HEK293 (cell line): ENCODE results near the gene CCDC88C.
A peak's percentile ranks its signal among the peaks of the same experiment; 100 is the strongest.

Experiments
- EGR2 ChIP-seq: fragments of 450-650 bp; formaldehyde crosslinking; IDR thresholded peaks from 2 replicates; pipeline ENCODE4 v1.5.1; 2016; ENCODE audit warnings: low read depth, missing biosample characterization, missing genetic modification characterization
- HOXA7 ChIP-seq: sonication (generic); formaldehyde crosslinking; IDR thresholded peaks from 2 replicates; pipeline ENCODE4 v1.8.1; 2022; ENCODE audit warnings: missing genetic modification reagents, borderline replicate concordance
- KLF8 ChIP-seq: fragments of 450-650 bp; formaldehyde crosslinking; IDR thresholded peaks from 2 replicates; pipeline ENCODE4 v1.5.1; 2016; ENCODE audit warnings: missing biosample characterization, missing genetic modification characterization
- OVOL3 ChIP-seq: fragments of 450-650 bp; formaldehyde crosslinking; IDR thresholded peaks from 2 replicates; pipeline ENCODE4 v1.5.1; 2016; ENCODE audit warnings: missing biosample characterization, missing genetic modification characterization
- SCRT1 ChIP-seq: fragments of 450-650 bp; formaldehyde crosslinking; IDR thresholded peaks from 2 replicates; pipeline ENCODE4 v1.5.1; 2016; ENCODE audit warnings: missing biosample characterization, missing genetic modification characterization, borderline replicate concordance
- SCRT2 ChIP-seq: fragments of 450-650 bp; formaldehyde crosslinking; IDR thresholded peaks from 2 replicates; pipeline ENCODE4 v1.5.1; 2016; ENCODE audit warnings: missing biosample characterization, missing genetic modification characterization
- ZBTB21 ChIP-seq: fragments of 450-650 bp; formaldehyde crosslinking; IDR thresholded peaks from 2 replicates; pipeline ENCODE4 v1.5.1; 2017; ENCODE audit warnings: missing biosample characterization, missing genetic modification characterization
- ZFP37 ChIP-seq: fragments of 450-650 bp; formaldehyde crosslinking; IDR thresholded peaks from 2 replicates; pipeline ENCODE4 v1.5.1; 2016; ENCODE audit warnings: missing biosample characterization, missing genetic modification characterization
- ZNF132 ChIP-seq: fragments of 450-650 bp; formaldehyde crosslinking; IDR thresholded peaks from 2 replicates; pipeline ENCODE4 v1.5.1; 2017; ENCODE audit warnings: missing biosample characterization, missing genetic modification characterization, borderline replicate concordance
- ZNF174 ChIP-seq: fragments of 450-650 bp; formaldehyde crosslinking; IDR thresholded peaks from 2 replicates; pipeline ENCODE4 v1.5.0; 2017; ENCODE audit warnings: missing biosample characterization, mild to moderate bottlenecking, missing genetic modification characterization
- ZNF2 ChIP-seq: fragments of 450-650 bp; formaldehyde crosslinking; IDR thresholded peaks from 2 replicates; pipeline ENCODE4 v1.5.1; 2016; ENCODE audit warnings: missing biosample characterization, missing genetic modification characterization
- ZNF202 ChIP-seq: fragments of 450-650 bp; formaldehyde crosslinking; IDR thresholded peaks from 2 replicates; pipeline ENCODE4 v1.5.1; 2016; ENCODE audit warnings: missing biosample characterization, missing genetic modification characterization, borderline replicate concordance
- ZNF211 ChIP-seq: fragments of 450-650 bp; formaldehyde crosslinking; IDR thresholded peaks from 2 replicates; pipeline ENCODE4 v1.5.1; 2016; ENCODE audit warnings: low read depth, missing biosample characterization, missing genetic modification characterization
- ZNF23 ChIP-seq: fragments of 450-650 bp; formaldehyde crosslinking; IDR thresholded peaks from 2 replicates; pipeline ENCODE4 v1.5.1; 2016; ENCODE audit warnings: missing biosample characterization, missing genetic modification characterization, borderline replicate concordance
- ZNF266 ChIP-seq: fragments of 450-650 bp; formaldehyde crosslinking; IDR thresholded peaks from 2 replicates; pipeline ENCODE4 v1.5.1; 2016; ENCODE audit warnings: missing biosample characterization, missing genetic modification characterization, low read depth
- ZNF311 ChIP-seq: fragments of 450-650 bp; formaldehyde crosslinking; IDR thresholded peaks from 2 replicates; pipeline ENCODE4 v1.5.1; 2017; ENCODE audit warnings: missing biosample characterization, missing genetic modification characterization, borderline replicate concordance
- ZNF544 ChIP-seq: fragments of 450-650 bp; formaldehyde crosslinking; IDR thresholded peaks from 2 replicates; pipeline ENCODE4 v1.5.0; 2017; ENCODE audit warnings: missing biosample characterization, missing genetic modification characterization
- ZNF555 ChIP-seq: fragments of 450-650 bp; formaldehyde crosslinking; conservative IDR thresholded peaks from 2 replicates; pipeline ENCODE4 v1.5.1; 2017; ENCODE audit warnings: missing biosample characterization, mild to moderate bottlenecking, missing genetic modification characterization, inconsistent platforms
- ZNF561 ChIP-seq: fragments of 450-650 bp; IDR thresholded peaks from 2 replicates; pipeline ENCODE4 v1.5.1; 2018; ENCODE audit warnings: missing biosample characterization, missing genetic modification characterization, borderline replicate concordance
- ZNF629 ChIP-seq: fragments of 450-650 bp; formaldehyde crosslinking; IDR thresholded peaks from 2 replicates; pipeline ENCODE4 v1.5.1; 2017; ENCODE audit warnings: missing biosample characterization, missing genetic modification characterization
- ZNF639 ChIP-seq: fragments of 450-650 bp; formaldehyde crosslinking; IDR thresholded peaks from 2 replicates; pipeline ENCODE4 v1.5.1; 2016; ENCODE audit warnings: missing biosample characterization, missing genetic modification characterization
- ZNF645 ChIP-seq: fragments of 450-650 bp; formaldehyde crosslinking; IDR thresholded peaks from 2 replicates; pipeline ENCODE4; 2016; ENCODE audit warnings: missing biosample characterization, missing genetic modification characterization
- ZNF777 ChIP-seq: fragments of 450-650 bp; formaldehyde crosslinking; IDR thresholded peaks from 2 replicates; pipeline ENCODE4 v1.5.1; 2017; ENCODE audit warnings: missing biosample characterization, missing genetic modification characterization, borderline replicate concordance
- ZNF837 ChIP-seq: fragments of 450-650 bp; formaldehyde crosslinking; IDR thresholded peaks from 2 replicates; pipeline ENCODE4 v1.5.1; 2016; ENCODE audit warnings: missing biosample characterization, missing genetic modification characterization
- TF ChIP-seq, protein P1 (sequence below): fragments of 450-650 bp; formaldehyde crosslinking; IDR thresholded peaks from 2 replicates; pipeline ENCODE4 v1.5.1; 2017; ENCODE audit warnings: missing biosample characterization, missing genetic modification characterization
- TF ChIP-seq, protein P2 (sequence below): fragments of 450-650 bp; formaldehyde crosslinking; IDR thresholded peaks from 2 replicates; pipeline ENCODE4 v1.5.1; 2016; ENCODE audit warnings: missing biosample characterization, missing genetic modification characterization, borderline replicate concordance
- TF ChIP-seq, protein P3 (sequence below): fragments of 450-650 bp; formaldehyde crosslinking; IDR thresholded peaks from 2 replicates; pipeline ENCODE4 v1.5.1; 2016; ENCODE audit warnings: missing biosample characterization, missing genetic modification characterization, low read depth

Gene CCDC88C

DNA sequence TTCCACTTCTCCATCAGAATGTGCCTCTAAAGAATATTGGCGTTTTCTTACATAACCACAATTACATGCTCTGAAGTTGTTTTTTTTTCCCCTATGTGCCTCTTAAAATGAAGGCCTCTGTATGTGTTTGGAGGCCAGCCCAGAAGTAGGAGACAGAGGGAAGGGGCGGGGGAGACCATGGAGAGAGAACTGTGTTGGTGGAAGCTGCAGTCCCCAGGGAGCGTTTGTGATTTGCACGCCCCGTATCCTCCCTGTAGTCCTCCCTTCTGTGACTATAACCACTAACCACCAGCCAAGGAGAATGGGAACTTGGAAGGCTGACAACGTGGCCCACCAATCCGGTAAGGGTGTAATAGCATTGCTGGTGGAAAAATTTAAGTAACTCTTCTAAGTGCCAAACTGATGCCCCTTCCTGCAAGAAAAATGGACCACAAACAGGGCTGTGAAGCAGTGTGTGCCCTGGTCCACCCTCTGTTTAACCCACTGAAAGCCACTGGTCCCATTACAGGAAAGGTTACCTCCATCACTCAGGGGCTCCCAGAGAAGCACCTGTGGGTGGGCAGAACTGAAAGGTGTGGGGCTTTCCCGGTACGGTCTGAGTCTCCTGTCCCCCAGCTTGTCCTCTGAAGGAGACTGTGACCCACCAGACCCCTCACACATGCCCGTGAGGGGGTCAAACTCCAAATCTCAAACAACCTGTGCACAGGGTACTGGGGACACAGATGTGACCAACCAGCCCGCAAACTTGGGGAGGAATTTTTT, 36.8 kb downstream of the CCDC88C start (continued):
- TF ChIP-seq ZNF555 (tag by site-specific recombination) (no peak), ZNF174 (tag by site-specific recombination) (no peak), ZNF544 (tag by site-specific recombination) (no peak), ZNF311 (tag by site-specific recombination) (no peak), ZNF561 (peak; percentile 93), ZNF211 (tag by site-specific recombination) (no peak), ZNF202 (tag by site-specific recombination) (no peak), ZNF645 (no peak), ZNF629 (tag by site-specific recombination) (peak; percentile 83), ZFP37 (no peak), EGR2 (tag by site-specific recombination) (peak; percentile 70; the same call in 1 of the 2 replicates), ZNF23 (no peak), SCRT1 (tag by site-specific recombination) (no peak), ZNF837 (tag by site-specific recombination) (no peak), ZNF266 (tag by site-specific recombination) (no peak), HOXA7 (CRISPR knock-in tag) (no peak), OVOL3 (tag by site-specific recombination) (no peak; the same call in 1 of the 2 replicates), ZBTB21 (tag by site-specific recombination) (no peak), SCRT2 (tag by site-specific recombination) (peak; percentile 28; the same call in 1 of the 2 replicates), ZNF2 (tag by site-specific recombination) (peak; percentile 57), ZNF132 (tag by site-specific recombination) (no peak), KLF8 (tag by site-specific recombination) (peak; percentile 94), ZNF639 (peak; percentile 84; the same call in 1 of the 2 replicates), ZNF777 (tag by site-specific recombination) (no peak)
- TF ChIP-seq, protein P1, sequence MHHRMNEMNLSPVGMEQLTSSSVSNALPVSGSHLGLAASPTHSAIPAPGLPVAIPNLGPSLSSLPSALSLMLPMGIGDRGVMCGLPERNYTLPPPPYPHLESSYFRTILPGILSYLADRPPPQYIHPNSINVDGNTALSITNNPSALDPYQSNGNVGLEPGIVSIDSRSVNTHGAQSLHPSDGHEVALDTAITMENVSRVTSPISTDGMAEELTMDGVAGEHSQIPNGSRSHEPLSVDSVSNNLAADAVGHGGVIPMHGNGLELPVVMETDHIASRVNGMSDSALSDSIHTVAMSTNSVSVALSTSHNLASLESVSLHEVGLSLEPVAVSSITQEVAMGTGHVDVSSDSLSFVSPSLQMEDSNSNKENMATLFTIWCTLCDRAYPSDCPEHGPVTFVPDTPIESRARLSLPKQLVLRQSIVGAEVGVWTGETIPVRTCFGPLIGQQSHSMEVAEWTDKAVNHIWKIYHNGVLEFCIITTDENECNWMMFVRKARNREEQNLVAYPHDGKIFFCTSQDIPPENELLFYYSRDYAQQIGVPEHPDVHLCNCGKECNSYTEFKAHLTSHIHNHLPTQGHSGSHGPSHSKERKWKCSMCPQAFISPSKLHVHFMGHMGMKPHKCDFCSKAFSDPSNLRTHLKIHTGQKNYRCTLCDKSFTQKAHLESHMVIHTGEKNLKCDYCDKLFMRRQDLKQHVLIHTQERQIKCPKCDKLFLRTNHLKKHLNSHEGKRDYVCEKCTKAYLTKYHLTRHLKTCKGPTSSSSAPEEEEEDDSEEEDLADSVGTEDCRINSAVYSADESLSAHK (tag by site-specific recombination), result peak; percentile 88
- TF ChIP-seq, protein P2, sequence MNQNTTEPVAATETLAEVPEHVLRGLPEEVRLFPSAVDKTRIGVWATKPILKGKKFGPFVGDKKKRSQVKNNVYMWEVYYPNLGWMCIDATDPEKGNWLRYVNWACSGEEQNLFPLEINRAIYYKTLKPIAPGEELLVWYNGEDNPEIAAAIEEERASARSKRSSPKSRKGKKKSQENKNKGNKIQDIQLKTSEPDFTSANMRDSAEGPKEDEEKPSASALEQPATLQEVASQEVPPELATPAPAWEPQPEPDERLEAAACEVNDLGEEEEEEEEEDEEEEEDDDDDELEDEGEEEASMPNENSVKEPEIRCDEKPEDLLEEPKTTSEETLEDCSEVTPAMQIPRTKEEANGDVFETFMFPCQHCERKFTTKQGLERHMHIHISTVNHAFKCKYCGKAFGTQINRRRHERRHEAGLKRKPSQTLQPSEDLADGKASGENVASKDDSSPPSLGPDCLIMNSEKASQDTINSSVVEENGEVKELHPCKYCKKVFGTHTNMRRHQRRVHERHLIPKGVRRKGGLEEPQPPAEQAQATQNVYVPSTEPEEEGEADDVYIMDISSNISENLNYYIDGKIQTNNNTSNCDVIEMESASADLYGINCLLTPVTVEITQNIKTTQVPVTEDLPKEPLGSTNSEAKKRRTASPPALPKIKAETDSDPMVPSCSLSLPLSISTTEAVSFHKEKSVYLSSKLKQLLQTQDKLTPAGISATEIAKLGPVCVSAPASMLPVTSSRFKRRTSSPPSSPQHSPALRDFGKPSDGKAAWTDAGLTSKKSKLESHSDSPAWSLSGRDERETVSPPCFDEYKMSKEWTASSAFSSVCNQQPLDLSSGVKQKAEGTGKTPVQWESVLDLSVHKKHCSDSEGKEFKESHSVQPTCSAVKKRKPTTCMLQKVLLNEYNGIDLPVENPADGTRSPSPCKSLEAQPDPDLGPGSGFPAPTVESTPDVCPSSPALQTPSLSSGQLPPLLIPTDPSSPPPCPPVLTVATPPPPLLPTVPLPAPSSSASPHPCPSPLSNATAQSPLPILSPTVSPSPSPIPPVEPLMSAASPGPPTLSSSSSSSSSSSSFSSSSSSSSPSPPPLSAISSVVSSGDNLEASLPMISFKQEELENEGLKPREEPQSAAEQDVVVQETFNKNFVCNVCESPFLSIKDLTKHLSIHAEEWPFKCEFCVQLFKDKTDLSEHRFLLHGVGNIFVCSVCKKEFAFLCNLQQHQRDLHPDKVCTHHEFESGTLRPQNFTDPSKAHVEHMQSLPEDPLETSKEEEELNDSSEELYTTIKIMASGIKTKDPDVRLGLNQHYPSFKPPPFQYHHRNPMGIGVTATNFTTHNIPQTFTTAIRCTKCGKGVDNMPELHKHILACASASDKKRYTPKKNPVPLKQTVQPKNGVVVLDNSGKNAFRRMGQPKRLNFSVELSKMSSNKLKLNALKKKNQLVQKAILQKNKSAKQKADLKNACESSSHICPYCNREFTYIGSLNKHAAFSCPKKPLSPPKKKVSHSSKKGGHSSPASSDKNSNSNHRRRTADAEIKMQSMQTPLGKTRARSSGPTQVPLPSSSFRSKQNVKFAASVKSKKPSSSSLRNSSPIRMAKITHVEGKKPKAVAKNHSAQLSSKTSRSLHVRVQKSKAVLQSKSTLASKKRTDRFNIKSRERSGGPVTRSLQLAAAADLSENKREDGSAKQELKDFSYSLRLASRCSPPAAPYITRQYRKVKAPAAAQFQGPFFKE, result no peak
- TF ChIP-seq, protein P3, sequence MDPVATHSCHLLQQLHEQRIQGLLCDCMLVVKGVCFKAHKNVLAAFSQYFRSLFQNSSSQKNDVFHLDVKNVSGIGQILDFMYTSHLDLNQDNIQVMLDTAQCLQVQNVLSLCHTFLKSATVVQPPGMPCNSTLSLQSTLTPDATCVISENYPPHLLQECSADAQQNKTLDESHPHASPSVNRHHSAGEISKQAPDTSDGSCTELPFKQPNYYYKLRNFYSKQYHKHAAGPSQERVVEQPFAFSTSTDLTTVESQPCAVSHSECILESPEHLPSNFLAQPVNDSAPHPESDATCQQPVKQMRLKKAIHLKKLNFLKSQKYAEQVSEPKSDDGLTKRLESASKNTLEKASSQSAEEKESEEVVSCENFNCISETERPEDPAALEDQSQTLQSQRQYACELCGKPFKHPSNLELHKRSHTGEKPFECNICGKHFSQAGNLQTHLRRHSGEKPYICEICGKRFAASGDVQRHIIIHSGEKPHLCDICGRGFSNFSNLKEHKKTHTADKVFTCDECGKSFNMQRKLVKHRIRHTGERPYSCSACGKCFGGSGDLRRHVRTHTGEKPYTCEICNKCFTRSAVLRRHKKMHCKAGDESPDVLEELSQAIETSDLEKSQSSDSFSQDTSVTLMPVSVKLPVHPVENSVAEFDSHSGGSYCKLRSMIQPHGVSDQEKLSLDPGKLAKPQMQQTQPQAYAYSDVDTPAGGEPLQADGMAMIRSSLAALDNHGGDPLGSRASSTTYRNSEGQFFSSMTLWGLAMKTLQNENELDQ (tag by site-specific recombination), result no peak
